Endodermal cell (in vitro differentiated cells): Measurements from ENCODE around the gene CEPT1. TPM values are rescaled to one million over a fixed set of nuclear protein-coding genes. Genes with fewer than 3 reads are reported as not detected.

Experiments used
- DNase-seq: peaks from one replicate; pipeline ENCODE4 v3.0.0-alpha.2; 2017
- H3K27ac ChIP-seq: 2 replicates; pipeline ENCODE4 v1.5.1; 2013; ENCODE audit warnings: mild to moderate bottlenecking, low read depth, low read length, moderate library complexity
- H3K27me3 ChIP-seq: 2 replicates; pipeline ENCODE4 v1.6.1; 2013; ENCODE audit warnings: mild to moderate bottlenecking, low read length, moderate library complexity; ENCODE audit not compliant: insufficient read depth, control insufficient read depth, poor library complexity, severe bottlenecking
- H3K36me3 ChIP-seq: 2 replicates; pipeline ENCODE4 v1.7.0; 2013; ENCODE audit warnings: mild to moderate bottlenecking, low read length, moderate library complexity; ENCODE audit not compliant: control insufficient read depth, insufficient read depth
- H3K4me1 ChIP-seq: one replicate; pipeline ENCODE4 v1.7.0; 2013; ENCODE audit warnings: low read length; ENCODE audit not compliant: control insufficient read depth, insufficient read depth
- H3K4me3 ChIP-seq: 2 replicates; pipeline ENCODE4 v1.5.1; 2013; ENCODE audit warnings: mild to moderate bottlenecking, low read length, moderate library complexity
- H3K9ac ChIP-seq: 2 replicates; pipeline ENCODE4 v1.6.1; 2013; ENCODE audit warnings: mild to moderate bottlenecking, low read length, moderate library complexity; ENCODE audit not compliant: poor library complexity, severe bottlenecking; ENCODE audit errors: extremely low read depth
- H3K9me3 ChIP-seq: 2 replicates; pipeline ENCODE4 v1.6.1; 2013; ENCODE audit warnings: mild to moderate bottlenecking, low read length, moderate library complexity; ENCODE audit not compliant: control insufficient read depth
- H3K27ac Mint-ChIP-seq: 2 replicates; pipeline ENCODE4 v1.8.0; 2020; ENCODE audit warnings: mixed read lengths
- H3K27me3 Mint-ChIP-seq: 2 replicates; pipeline ENCODE4 v1.8.0; 2021; ENCODE audit warnings: mild to moderate bottlenecking, mixed read lengths; ENCODE audit not compliant: insufficient read depth
- H3K36me3 Mint-ChIP-seq: 2 replicates; pipeline ENCODE4 v1.8.0; 2020; ENCODE audit warnings: low read depth, mixed read lengths
- H3K4me1 Mint-ChIP-seq: 2 replicates; pipeline ENCODE4 v1.8.0; 2020; ENCODE audit warnings: mixed read lengths
- H3K4me3 Mint-ChIP-seq: 2 replicates; pipeline ENCODE4 v1.8.0; 2020; ENCODE audit warnings: mild to moderate bottlenecking, moderate library complexity, mixed read lengths
- H3K9me3 Mint-ChIP-seq: 2 replicates; pipeline ENCODE4 v1.8.0; 2020; ENCODE audit warnings: mild to moderate bottlenecking, mixed read lengths
- CTCF ChIP-seq: fragments of 200-600 bp; sonication (generic); conservative IDR thresholded peaks from 2 replicates; pipeline ENCODE4 v1.5.0; 2021; ENCODE audit warnings: antibody characterized with exemption, mild to moderate bottlenecking
- WGBS, 2 experiments: methylation state at CpG; one replicate each; pipeline versions ENCODE4 v1.1.5 to v1.1.7; 2013; ENCODE audit warnings: missing lambda C conversion rate in 2 of 2, mixed read lengths in 1 of 2; ENCODE audit not compliant: insufficient coverage in 1 of 2, insufficient read length in 1 of 2; 5-methylcytosine and 5-hydroxymethylcytosine counted together
- total RNA-seq, 2 donors: library from RNA; stranded (reverse); fragmentation: NEBNext Ultra II Directional in 1 of 2; extraction: Animal tissue kit (Norgen Biotek cat#: 25700) in 1 of 2; gene quantifications; 2 replicates in 1 of 2; 3 replicates in 1 of 2; pipeline ENCODE4 v1.2.1, GENCODE V29; 2021

Gene CEPT1
- total RNA-seq, 2 donors from 2014 or later: 28.0 to 33.3 TPM

GRCh38 chr1:111201275-111202090 is 61.5 kb downstream of the CEPT1 start:
- H3K4me1 ChIP-seq: peaks cover 5% of the 10 kb centered on the region
- peaks cover 15% of the 10 kb centered on the region for H3K27me3 Mint-ChIP-seq
- no peak overlapping the region for H3K9ac ChIP-seq
- DNase-seq: no peak
- H3K4me3 Mint-ChIP-seq: no peak overlapping the region
- H3K27ac ChIP-seq: no peak overlapping the region
- H3K9me3 Mint-ChIP-seq: peaks cover 2% of the 10 kb centered on the region
- H3K9me3 ChIP-seq: no peaks in the 10 kb centered on the region
- whole genome bisulfite sequencing, 2 experiments: 93 to 96% methylated on average over 4 to 5 of the region's 5 CpGs
- no peak overlapping the region for H3K4me3 ChIP-seq
- H3K4me1 Mint-ChIP-seq: peaks cover 11% of the 10 kb centered on the region
- no peak for TF ChIP-seq CTCF
- H3K36me3 Mint-ChIP-seq: peaks cover 2% of the 10 kb centered on the region
- no peaks in the 10 kb centered on the region for H3K36me3 ChIP-seq
- H3K27ac Mint-ChIP-seq: no peak overlapping the region
- no peaks in the 10 kb centered on the region for H3K27me3 ChIP-seq

DNA sequence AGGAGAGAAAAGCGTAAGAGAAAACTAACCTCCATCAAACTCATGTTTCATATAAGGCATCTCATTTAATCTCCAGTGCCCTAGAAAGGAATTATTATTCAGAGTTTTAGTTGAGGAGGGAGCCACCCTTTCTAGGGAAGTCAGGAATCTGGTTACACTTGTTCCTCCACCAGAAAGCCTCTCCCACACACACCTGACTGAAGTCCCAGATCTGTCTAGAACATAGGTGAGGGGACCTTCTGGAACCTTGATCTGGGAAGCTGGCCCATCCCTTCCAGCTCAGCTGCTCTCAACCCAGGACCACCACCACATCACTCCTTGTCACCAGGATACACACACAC is 62.3 kb downstream of the CEPT1 start:
- no peak for DNase-seq
- Histone ChIP-seq H3K4me1 (peaks cover 5% of the 10 kb centered on the region), H3K9me3 (no peaks in the 10 kb centered on the region), H3K9ac (no peak overlapping the region), H3K27me3 (no peaks in the 10 kb centered on the region), H3K36me3 (no peaks in the 10 kb centered on the region), H3K27ac (no peak overlapping the region), H3K4me3 (no peak overlapping the region)
- Mint-ChIP-seq H3K27ac (no peak overlapping the region), H3K9me3 (peaks cover 2% of the 10 kb centered on the region), H3K4me3 (no peak overlapping the region), H3K4me1 (peaks cover 11% of the 10 kb centered on the region), H3K36me3 (peaks cover 2% of the 10 kb centered on the region), H3K27me3 (peaks cover 15% of the 10 kb centered on the region)
- 100% methylated on average over 1 of the region's 1 CpG; no CpG with 5 or more reads in 1 of the 2 experiments for WGBS, 2 experiments
- TF ChIP-seq CTCF: no peak

DNA sequence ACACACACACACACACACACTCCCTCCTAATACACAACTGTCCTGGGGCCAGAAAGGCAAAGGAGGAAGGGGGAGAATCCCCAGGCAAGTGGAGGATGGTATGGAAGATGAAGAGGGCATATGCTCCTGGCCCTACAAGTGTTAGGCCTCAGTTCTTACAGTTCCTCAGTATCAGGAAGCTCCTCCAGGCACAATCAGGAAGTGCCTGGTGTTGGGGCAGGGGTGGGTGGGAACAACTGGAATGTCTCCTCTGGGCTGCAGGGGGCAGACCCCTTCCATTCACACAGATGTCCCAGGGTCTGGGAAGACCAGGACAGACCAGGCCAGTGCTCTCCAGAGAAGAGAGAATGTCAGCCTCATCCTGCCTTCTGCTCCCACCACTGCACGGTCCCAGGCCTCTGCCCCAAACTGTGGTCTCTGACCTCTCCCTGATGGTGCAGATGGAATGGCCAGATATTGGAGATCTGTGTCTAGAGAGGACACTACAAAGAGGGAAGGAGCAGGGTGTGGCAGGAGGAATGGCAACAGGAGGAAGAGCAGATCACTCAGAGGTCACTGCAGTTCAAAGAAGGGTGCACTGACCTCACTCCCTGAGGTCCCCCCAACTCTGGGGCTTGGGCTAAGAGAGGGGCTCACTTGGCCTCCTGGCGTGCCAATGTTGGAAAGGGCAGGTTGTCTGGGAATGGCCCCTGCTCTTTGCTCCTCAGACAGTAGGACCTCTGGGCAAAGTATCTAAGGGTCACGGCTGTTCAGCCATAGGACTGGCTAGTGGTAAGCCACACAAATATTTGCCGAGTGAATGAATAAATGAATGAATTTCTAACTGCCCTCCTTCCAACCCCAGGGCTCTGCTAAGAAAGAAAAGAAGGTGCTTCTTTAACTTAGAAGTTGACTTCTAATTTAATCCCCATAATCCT is 62.9 kb downstream of the CEPT1 start:
- DNase-seq: peak; percentile 67
- Mint-ChIP-seq H3K36me3 (peaks cover 2% of the 10 kb centered on the region), H3K9me3 (peaks cover 2% of the 10 kb centered on the region), H3K27ac (no peak overlapping the region), H3K27me3 (peaks cover 15% of the 10 kb centered on the region), H3K4me3 (no peak overlapping the region), H3K4me1 (peaks cover 11% of the 10 kb centered on the region)
- H3K4me3 ChIP-seq: no peak overlapping the region
- no peak overlapping the region for H3K9ac ChIP-seq
- peak; percentile 72 for TF ChIP-seq CTCF
- no peak overlapping the region for H3K27ac ChIP-seq
- WGBS, 2 experiments: 81 to 97% methylated on average over 3 to 4 of the region's 4 CpGs
- H3K9me3 ChIP-seq: no peaks in the 10 kb centered on the region
- no peaks in the 10 kb centered on the region for H3K36me3 ChIP-seq
- H3K27me3 ChIP-seq: no peaks in the 10 kb centered on the region
- peaks cover 5% of the 10 kb centered on the region for H3K4me1 ChIP-seq
